ENCODE results near the gene COPE. TPM values are rescaled to one million over a fixed set of nuclear protein-coding genes. Genes with fewer than 3 reads are reported as not detected.

The COPE gene
- total RNA-seq, 1 experiment from 2014 or later: 310 TPM

- BruUV-seq (replicated peaks): no TSS peak
- intact Hi-C loops (cut with micrococcal nuclease): no loop called here
- no peaks in the 10 kb centered on the region for H3K9me3 Mint-ChIP-seq (ENCODE audit: unreplicated experiment)
- DNase-seq (ENCODE audit: unreplicated experiment): no peak
- peaks cover 37% of the 10 kb centered on the region for H3K36me3 Mint-ChIP-seq (ENCODE audit: insufficient read depth, unreplicated experiment)
- no peak overlapping the region for H3K4me3 Mint-ChIP-seq (ENCODE audit: unreplicated experiment)
- H3K27ac Mint-ChIP-seq (ENCODE audit: low read depth, unreplicated experiment): no peak overlapping the region
- ChIA-PET CTCF (no interaction called here), POLR2A (interaction anchor here (1.1 to 3.3 kb wide), 3 partner anchors 9 to 77 kb away, joined by 3 to 12 read pairs (median 4); partner anchors contain the start of genes COPE and DDX49)
- H3K4me1 Mint-ChIP-seq (ENCODE audit: insufficient read depth, unreplicated experiment): no peaks in the 10 kb centered on the region
- H3K27me3 Mint-ChIP-seq (ENCODE audit: insufficient read depth, unreplicated experiment): no peaks in the 10 kb centered on the region
- no peak for TF ChIP-seq CTCF (IDR thresholded peaks at IDR 0.05; ENCODE audit: unreplicated experiment)
Observed at GRCh38 chr19:18908917-18909619, 10.1 kb downstream of the COPE start.

- peaks cover 22% of the 10 kb centered on the region for H3K36me3 Mint-ChIP-seq (ENCODE audit: insufficient read depth, unreplicated experiment)
- no peaks in the 10 kb centered on the region for H3K9me3 Mint-ChIP-seq (ENCODE audit: unreplicated experiment)
- ChIA-PET POLR2A (interaction anchor here (0.7 to 3.3 kb wide), 2 partner anchors 12 to 78 kb away, joined by 3 to 12 read pairs; partner anchors contain the start of genes COPE and DDX49), CTCF (interaction anchor here (1.1 kb wide), 1 partner anchor 79 kb away, joined by 3 read pairs; no protein-coding TSS in a partner anchor)
- no peak overlapping the region for H3K4me3 Mint-ChIP-seq (ENCODE audit: unreplicated experiment)
- no peak for DNase-seq (ENCODE audit: unreplicated experiment)
- H3K27ac Mint-ChIP-seq (ENCODE audit: low read depth, unreplicated experiment): no peak overlapping the region
- no peak for TF ChIP-seq CTCF (IDR thresholded peaks at IDR 0.05; ENCODE audit: unreplicated experiment)
- intact Hi-C loops (cut with micrococcal nuclease): no loop called here
- no peaks in the 10 kb centered on the region for H3K4me1 Mint-ChIP-seq (ENCODE audit: insufficient read depth, unreplicated experiment)
- no TSS peak for BruUV-seq (replicated peaks)
- H3K27me3 Mint-ChIP-seq (ENCODE audit: insufficient read depth, unreplicated experiment): no peaks in the 10 kb centered on the region
Observed at GRCh38 chr19:18906605-18907519, 12.3 kb downstream of the COPE start.

- peaks cover 13% of the 10 kb centered on the region for H3K36me3 Mint-ChIP-seq (ENCODE audit: insufficient read depth, unreplicated experiment)
- BruUV-seq (replicated peaks): no TSS peak
- intact Hi-C loops (cut with micrococcal nuclease): no loop called here
- no peak for TF ChIP-seq CTCF (IDR thresholded peaks at IDR 0.05; ENCODE audit: unreplicated experiment)
- H3K27ac Mint-ChIP-seq (ENCODE audit: low read depth, unreplicated experiment): no peak overlapping the region
- POLR2A ChIA-PET: interaction anchor here (0.7 to 3.3 kb wide), 2 partner anchors 13 to 77 kb away, joined by 3 to 12 read pairs; partner anchors contain the start of genes COPE and DDX49
- H3K9me3 Mint-ChIP-seq (ENCODE audit: unreplicated experiment): no peaks in the 10 kb centered on the region
- H3K4me1 Mint-ChIP-seq (ENCODE audit: insufficient read depth, unreplicated experiment): no peaks in the 10 kb centered on the region
- no peak overlapping the region for H3K4me3 Mint-ChIP-seq (ENCODE audit: unreplicated experiment)
- H3K27me3 Mint-ChIP-seq (ENCODE audit: insufficient read depth, unreplicated experiment): no peaks in the 10 kb centered on the region
- no peak for DNase-seq (ENCODE audit: unreplicated experiment)
- CTCF ChIA-PET: no interaction called here
Observed at GRCh38 chr19:18905513-18906236, 13.5 kb downstream of the COPE start.

Data from MCF 10A (cell line).